Placental epithelial cell (primary cell): ENCODE results near the gene RORB. TPM values are rescaled to one million over a fixed set of nuclear protein-coding genes. Genes with fewer than 3 reads are reported as not detected.

ENCODE experiments used
- total RNA-seq: library from RNA; depleted of rRNA; stranded (reverse); fragments of >200 nt; gene quantifications from 2 replicates; pipeline ENCODE4 v1.2.3, GENCODE V29; 2012

The RORB gene
- under 0.01 TPM in 1 of 2 replicates, not detected in the other for total RNA-seq

DNA sequence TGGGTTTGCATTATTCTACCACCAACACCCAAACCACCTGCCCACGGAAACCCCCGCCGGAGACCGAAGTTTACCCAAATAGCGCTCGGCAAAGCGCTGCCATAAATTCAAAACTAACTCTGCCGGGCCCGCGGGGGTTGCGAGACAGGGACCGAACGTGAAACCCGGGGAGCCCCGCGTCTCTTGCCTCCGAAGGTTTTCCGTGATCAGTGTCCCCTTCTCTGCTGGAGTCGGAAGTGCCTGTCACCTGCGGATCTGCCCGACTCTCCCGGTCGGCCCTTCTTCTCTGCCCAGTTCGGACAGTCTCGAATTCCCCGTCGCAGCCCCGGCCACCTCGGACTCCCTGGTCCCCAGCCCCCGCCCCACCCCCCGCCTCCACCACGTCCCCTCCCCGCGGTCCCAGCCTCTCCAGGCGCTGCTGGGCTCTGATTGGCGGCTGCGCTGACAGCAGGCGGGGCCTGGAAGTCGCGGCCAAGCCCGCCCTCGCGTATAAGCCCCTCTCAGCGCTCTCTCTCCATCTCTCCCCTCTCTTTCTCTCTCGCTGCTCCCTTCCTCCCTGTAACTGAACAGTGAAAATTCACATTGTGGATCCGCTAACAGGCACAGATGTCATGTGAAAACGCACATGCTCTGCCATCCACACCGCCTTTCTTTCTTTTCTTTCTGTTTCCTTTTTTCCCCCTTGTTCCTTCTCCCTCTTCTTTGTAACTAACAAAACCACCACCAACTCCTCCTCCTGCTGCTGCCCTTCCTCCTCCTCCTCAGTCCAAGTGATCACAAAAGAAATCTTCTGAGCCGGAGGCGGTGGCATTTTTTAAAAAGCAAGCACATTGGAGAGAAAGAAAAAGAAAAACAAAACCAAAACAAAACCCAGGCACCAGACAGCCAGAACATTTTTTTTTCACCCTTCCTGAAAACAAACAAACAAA lies at the start of gene RORB:
TSS of gene RORB (plus strand) at position 517 of the 929 bp plus-strand sequence. CDS start 642 bp downstream, outside the sequence.

